ENCODE measurements around the gene KCNJ5. TPM values are rescaled to one million over a fixed set of nuclear protein-coding genes. Genes with fewer than 3 reads are reported as not detected.

Gene KCNJ5
- total RNA-seq, 1 experiment from 2014 or later, result 0.17 TPM

DNA sequence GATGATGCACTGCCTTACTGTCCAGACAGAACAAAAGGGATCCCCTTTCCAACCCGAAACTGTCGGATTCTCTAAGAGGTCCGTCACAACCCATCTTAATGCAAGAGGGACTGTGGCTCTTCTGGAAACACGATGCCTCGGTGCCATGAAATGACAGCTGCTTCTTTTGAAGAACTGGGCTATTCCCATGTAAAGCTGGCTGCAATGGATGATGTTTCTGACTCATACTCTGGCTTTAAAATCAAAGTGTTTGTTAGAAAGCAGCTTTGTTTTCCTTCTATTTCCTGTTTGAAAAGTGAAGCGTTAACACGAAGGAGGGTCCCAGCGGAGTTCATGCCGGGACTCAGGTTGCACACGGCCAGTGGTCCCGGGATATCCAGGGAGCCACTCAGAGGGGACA lies 48.4 kb downstream of the KCNJ5 start:
- no peaks in the 10 kb centered on the region for H3K27me3 ChIP-seq (ENCODE audit: insufficient read depth, low read length)
- H2AFZ ChIP-seq (ENCODE audit: low read depth, low read length, poor library complexity, severe bottlenecking), result no peak overlapping the region
- ChIA-PET POLR2A (no interaction called here), CTCF (no interaction called here), RAD21 (ENCODE audit: low non-redundant PET in 1 of 2, low total read pairs in 2 of 2, uncharacterized antibody in 2 of 2, unreplicated experiment in 2 of 2) (no interaction called here)
- no peaks in the 10 kb centered on the region for H3K36me3 ChIP-seq (ENCODE audit: control insufficient read depth in 1 of 2, insufficient read depth in 2 of 2, low read length in 2 of 2)
- H3K79me2 ChIP-seq (ENCODE audit: insufficient read depth, low read length), result no peaks in the 10 kb centered on the region
- ATAC-seq (no peak), DNase-seq (ENCODE audit: low read depth, low spot score) (no peak)
- no peaks in the 10 kb centered on the region for H3K9me3 ChIP-seq (ENCODE audit: control insufficient read depth in 1 of 2, insufficient read depth in 1 of 2, low read depth in 1 of 2, low read length in 2 of 2)
- BruUV-seq (replicated peaks), result no TSS peak
- TF ChIP-seq, protein P1, sequence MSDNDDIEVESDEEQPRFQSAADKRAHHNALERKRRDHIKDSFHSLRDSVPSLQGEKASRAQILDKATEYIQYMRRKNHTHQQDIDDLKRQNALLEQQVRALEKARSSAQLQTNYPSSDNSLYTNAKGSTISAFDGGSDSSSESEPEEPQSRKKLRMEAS (IDR thresholded peaks at IDR 0.05), result no peak
- no peak for TF ChIP-seq EZH2 (IDR thresholded peaks at IDR 0.05)
- no peak for TF ChIP-seq SRF (IDR thresholded peaks at IDR 0.05; ENCODE audit: low read depth)
- no peak for TF ChIP-seq SP1 (IDR thresholded peaks at IDR 0.05; ENCODE audit: low read depth)
- TF ChIP-seq ELF1 (IDR thresholded peaks at IDR 0.05; ENCODE audit: borderline replicate concordance, low read depth), result no peak
- TF ChIP-seq EGR1 (IDR thresholded peaks at IDR 0.05; ENCODE audit: low read depth), result no peak
- no peak for TF ChIP-seq ZNF274 (IDR thresholded peaks at IDR 0.05; ENCODE audit: low read depth, low read length)
- TF ChIP-seq, protein P2, sequence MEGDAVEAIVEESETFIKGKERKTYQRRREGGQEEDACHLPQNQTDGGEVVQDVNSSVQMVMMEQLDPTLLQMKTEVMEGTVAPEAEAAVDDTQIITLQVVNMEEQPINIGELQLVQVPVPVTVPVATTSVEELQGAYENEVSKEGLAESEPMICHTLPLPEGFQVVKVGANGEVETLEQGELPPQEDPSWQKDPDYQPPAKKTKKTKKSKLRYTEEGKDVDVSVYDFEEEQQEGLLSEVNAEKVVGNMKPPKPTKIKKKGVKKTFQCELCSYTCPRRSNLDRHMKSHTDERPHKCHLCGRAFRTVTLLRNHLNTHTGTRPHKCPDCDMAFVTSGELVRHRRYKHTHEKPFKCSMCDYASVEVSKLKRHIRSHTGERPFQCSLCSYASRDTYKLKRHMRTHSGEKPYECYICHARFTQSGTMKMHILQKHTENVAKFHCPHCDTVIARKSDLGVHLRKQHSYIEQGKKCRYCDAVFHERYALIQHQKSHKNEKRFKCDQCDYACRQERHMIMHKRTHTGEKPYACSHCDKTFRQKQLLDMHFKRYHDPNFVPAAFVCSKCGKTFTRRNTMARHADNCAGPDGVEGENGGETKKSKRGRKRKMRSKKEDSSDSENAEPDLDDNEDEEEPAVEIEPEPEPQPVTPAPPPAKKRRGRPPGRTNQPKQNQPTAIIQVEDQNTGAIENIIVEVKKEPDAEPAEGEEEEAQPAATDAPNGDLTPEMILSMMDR (IDR thresholded peaks at IDR 0.05 in 2 of 3, conservative IDR thresholded peaks at IDR 0.05 in 1 of 3; ENCODE audit: borderline replicate concordance in 1 of 3, insufficient read depth in 1 of 3, low read depth in 2 of 3, low read length in 2 of 3), result no peak
- no peak for TF ChIP-seq RAD21 (IDR thresholded peaks at IDR 0.05; ENCODE audit: low read depth)
- TF ChIP-seq YY1 (IDR thresholded peaks at IDR 0.05; ENCODE audit: extremely low read depth, insufficient replicate concordance, low read depth, low read length), result no peak
- no peak for TF ChIP-seq SIN3A (IDR thresholded peaks at IDR 0.05; ENCODE audit: low read depth)
- TF ChIP-seq ZFX (IDR thresholded peaks at IDR 0.05), result no peak
- no peaks in the 10 kb centered on the region for H3K4me1 ChIP-seq (ENCODE audit: control insufficient read depth in 1 of 2, insufficient read depth in 2 of 2, low read length in 2 of 2)
- no peak overlapping the region for H3K4me3 ChIP-seq (replicated peaks in 1 of 2; ENCODE audit: low read depth in 1 of 2, low read length in 2 of 2)
- no peaks in the 10 kb centered on the region for H4K20me1 ChIP-seq (ENCODE audit: insufficient read depth)
- no peak overlapping the region for H3K9ac ChIP-seq (ENCODE audit: low read length)
- intact Hi-C loops (cut with micrococcal nuclease), result no loop called here
- H3K9me2 ChIP-seq (ENCODE audit: insufficient read depth), result no peaks in the 10 kb centered on the region
- no peak overlapping the region for H3K4me2 ChIP-seq (ENCODE audit: low read length)
- H3K27ac ChIP-seq (ENCODE audit: low read depth, low read length), result no peak overlapping the region
